Endothelial cell of umbilical vein (primary cell): ENCODE data around the gene HEXIM2. TPM values are rescaled to one million over a fixed set of nuclear protein-coding genes. Genes with fewer than 3 reads are reported as not detected.

Experiments
- BruUV-seq: library from RNA; stranded (reverse); fragments of 400-500 nt; replicated peaks from 2 replicates; lab custom pipeline; 2021; lab: Mats Ljungman, UMichigan
- CTCF ChIA-PET: fragments of 300-600, 350-600 bp; sonication (Branson Sonifier 250); formaldehyde crosslinking; loops from one replicate; lab custom pipeline; 2021; ENCODE audit warnings: antibody characterized with exemption, inconsistent platforms; lab: Charles Lee
- POLR2A ChIA-PET: fragments of 300-600, 350-600 bp; sonication (Branson Sonifier 250); formaldehyde crosslinking; loops from one replicate; lab custom pipeline; 2021; ENCODE audit warnings: antibody characterized with exemption, inconsistent platforms; lab: Charles Lee
- DNase-seq: peaks from one replicate; pipeline ENCODE4 v3.0.0-alpha.2; 2011; ENCODE audit warnings: low read depth, low spot score
- FAIRE-seq: peaks from 2 replicates; lab custom pipeline; 2011; peaks lifted over from hg19 to GRCh38; lab: Jason Lieb, UNC
- H2AFZ ChIP-seq: 2 replicates; pipeline ENCODE4 v1.6.0; 2012; ENCODE audit warnings: low read depth, low read length, control low read depth, inconsistent platforms
- H3K27ac ChIP-seq: 2 replicates; pipeline ENCODE4 v1.5.1; 2011; ENCODE audit warnings: low read depth, mild to moderate bottlenecking, control low read depth, low read length, moderate library complexity; ENCODE audit not compliant: insufficient read depth
- H3K27me3 ChIP-seq, 2 experiments: 2 replicates each; pipeline versions ENCODE4 v1.6.0 to v1.6.1; 2011; ENCODE audit warnings: low read length in 2 of 2, mixed read lengths in 1 of 2; ENCODE audit not compliant: control insufficient read depth in 2 of 2, insufficient read depth in 2 of 2
- H3K36me3 ChIP-seq, 2 experiments: 2 replicates in 1 of 2; 3 replicates in 1 of 2; pipeline ENCODE4 v1.5.1; 2011; ENCODE audit warnings: low read length in 2 of 2, mild to moderate bottlenecking in 1 of 2, moderate library complexity in 1 of 2; ENCODE audit not compliant: control insufficient read depth in 2 of 2, insufficient read depth in 2 of 2; ENCODE audit errors: extremely low read depth in 1 of 2
- H3K4me1 ChIP-seq: 3 replicates; pipeline ENCODE4 v1.5.1; 2011; ENCODE audit warnings: mild to moderate bottlenecking, low read length; ENCODE audit not compliant: control insufficient read depth, insufficient read depth; ENCODE audit errors: extremely low read depth
- H3K4me2 ChIP-seq: 2 replicates; pipeline ENCODE4 v1.6.1; 2011; ENCODE audit warnings: low read length, control low read depth, mixed read lengths; ENCODE audit not compliant: insufficient read depth
- H3K4me3 ChIP-seq, 3 experiments: fragments of 200-600 bp in 1 of 3; sonication (generic), shearing (Covaris generic) in 1 of 3; replicated peaks in 1 of 3; 2 replicates each; pipeline ENCODE4 v1.5.1; 2011 to 2016; ENCODE audit warnings: control low read depth in 3 of 3, low read length in 3 of 3, mild to moderate bottlenecking in 2 of 3, inconsistent platforms in 1 of 3, low read depth in 1 of 3, moderate library complexity in 1 of 3; ENCODE audit not compliant: insufficient read depth in 1 of 3
- H3K79me2 ChIP-seq: 2 replicates; pipeline ENCODE4 v1.6.0; 2012; ENCODE audit warnings: low read length, inconsistent platforms; ENCODE audit not compliant: control insufficient read depth, insufficient read depth
- H3K9ac ChIP-seq: replicated peaks from 2 replicates; pipeline ENCODE3; 2011; ENCODE audit warnings: low read length, control low read depth; ENCODE audit not compliant: insufficient read depth; ENCODE audit errors: extremely low read depth
- H3K9me1 ChIP-seq: replicated peaks from 3 replicates; pipeline ENCODE4 v1.6.0; 2011; ENCODE audit warnings: mild to moderate bottlenecking, low read length; ENCODE audit not compliant: control insufficient read depth, insufficient read depth; ENCODE audit errors: extremely low read depth
- H3K9me3 ChIP-seq: replicated peaks from 2 replicates; pipeline ENCODE4 v1.5.1; 2012; ENCODE audit warnings: low read length, inconsistent platforms; ENCODE audit not compliant: control insufficient read depth, insufficient read depth
- H4K20me1 ChIP-seq: replicated peaks from 2 replicates; pipeline ENCODE3; 2011; ENCODE audit warnings: mild to moderate bottlenecking, low read length; ENCODE audit not compliant: control insufficient read depth, insufficient read depth; ENCODE audit errors: extremely low read depth
- EZH2 ChIP-seq: IDR thresholded peaks from 2 replicates; pipeline ENCODE4 v1.6.1; 2012; ENCODE audit warnings: borderline replicate concordance, low read depth, mild to moderate bottlenecking, moderate library complexity, low read length, inconsistent platforms; ENCODE audit not compliant: severe bottlenecking
- FOS ChIP-seq: IDR thresholded peaks from 2 replicates; pipeline ENCODE4 v1.6.1; 2011; ENCODE audit warnings: mild to moderate bottlenecking, low read length, moderate library complexity, borderline replicate concordance; ENCODE audit not compliant: insufficient read depth
- GATA2 ChIP-seq: IDR thresholded peaks from 2 replicates; pipeline ENCODE4 v1.7.0; 2011; ENCODE audit warnings: low read depth, mild to moderate bottlenecking, moderate library complexity, mixed read lengths, low read length; ENCODE audit not compliant: insufficient read length, insufficient read depth
- JUN ChIP-seq: IDR thresholded peaks from 2 replicates; pipeline ENCODE4 v1.6.1; 2011; ENCODE audit warnings: borderline replicate concordance, low read depth; ENCODE audit not compliant: insufficient read length, insufficient read depth
- MYC ChIP-seq: IDR thresholded peaks from one replicate; pipeline ENCODE4 v1.6.1; 2011; ENCODE audit warnings: mild to moderate bottlenecking, low read depth, low read length
- POLR2A ChIP-seq: IDR thresholded peaks from 2 replicates; pipeline ENCODE4 v1.6.1; 2012; ENCODE audit warnings: low read depth, mild to moderate bottlenecking, control low read depth, low read length
- POLR2AphosphoS5 ChIP-seq: IDR thresholded peaks from 2 replicates; pipeline ENCODE4 v1.6.1; 2012; ENCODE audit warnings: low read depth, mild to moderate bottlenecking, control low read depth, low read length, moderate library complexity; ENCODE audit not compliant: insufficient read depth
- dilution Hi-C: fragments of 300-500 bp; cut with MboI; formaldehyde crosslinking; loops from one replicate; pipeline ENCODE4 v1.15.0; 2019; ENCODE audit warnings: low sequenced_read_pairs; ENCODE audit not compliant: extremely low pct_ligation_motif_present
- intact Hi-C: fragments of 100-400 bp; cut with micrococcal nuclease; formaldehyde crosslinking; loops from one replicate; pipeline ENCODE4 v1.10.0; 2022
- polyA plus RNA-seq, 4 experiments: library from polyadenylated mRNA; depleted of rRNA in 3 of 4; stranded (reverse) in 3 of 4; unstranded in 1 of 4; fragments of >200 nt; gene quantifications; 2 replicates each; pipeline versions ENCODE4 v1.2.1 to v1.2.3, GENCODE V29; 2011 to 2012; ENCODE audit warnings: missing spikeins in 1 of 4
- total RNA-seq: library from RNA; stranded (reverse); gene quantifications from 2 replicates; pipeline ENCODE4 v1.2.3, GENCODE V29; 2021
- TF ChIP-seq, protein P1 (sequence below), 2 donors: IDR thresholded peaks; 1 replicate in 1 of 2; 2 replicates in 1 of 2; pipeline ENCODE4 v1.5.1; 2011; ENCODE audit warnings: low read length in 2 of 2, mild to moderate bottlenecking in 2 of 2, moderate library complexity in 2 of 2, control low read depth in 1 of 2, inconsistent platforms in 1 of 2, low read depth in 1 of 2; ENCODE audit not compliant: insufficient read depth in 1 of 2; ENCODE audit errors: extremely low read depth in 1 of 2
- TF ChIP-seq, protein P2 (sequence below): IDR thresholded peaks from 2 replicates; pipeline ENCODE4 v1.6.1; 2011; ENCODE audit not compliant: insufficient read depth, insufficient read length

The HEXIM2 gene
- total and polyA plus RNA-seq, 2 donors (not counting 3 experiments of a cell fraction or from before 2014, with no cell fraction given) = 2.9 to 3.8 TPM

DNA sequence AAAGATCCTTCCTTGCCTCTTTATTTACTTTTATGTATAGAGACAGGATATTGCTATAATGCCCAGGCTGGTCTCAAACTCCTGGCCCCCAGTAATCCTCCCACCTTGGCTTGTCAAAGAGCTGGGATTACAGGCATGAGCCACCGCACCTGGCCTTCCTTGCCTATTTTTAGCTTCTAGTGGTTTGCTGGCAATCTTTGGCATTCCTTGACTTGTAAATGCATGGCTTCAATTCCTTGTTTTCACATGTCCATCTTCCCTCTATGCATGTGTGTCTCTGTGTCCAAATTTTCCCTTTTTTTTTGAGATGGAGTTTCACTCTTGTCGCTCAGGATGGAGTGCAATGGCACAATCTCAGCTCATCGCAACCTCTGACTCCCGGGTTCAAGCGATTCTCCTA is 22.5 kb downstream of the HEXIM2 start:
- FAIRE-seq (no peak), DNase-seq (no peak)
- H3K4me2 ChIP-seq = no peak overlapping the region
- BruUV-seq = no TSS peak
- H3K27ac ChIP-seq = no peak overlapping the region
- no peaks in the 10 kb centered on the region for H3K4me1 ChIP-seq
- no peak overlapping the region for H3K9ac ChIP-seq
- intact Hi-C loops (no loop called here), dilution Hi-C loops (no loop called here)
- no peaks in the 10 kb centered on the region for H4K20me1 ChIP-seq
- H3K9me3 ChIP-seq = no peaks in the 10 kb centered on the region
- ChIA-PET POLR2A (interaction anchor here (0.7 kb wide), 1 partner anchor 35 kb away, joined by 3 read pairs; no protein-coding TSS in a partner anchor), CTCF (interaction anchor here (1.0 to 4.0 kb wide), 5 partner anchors 8 to 49 kb away, joined by 3 to 15 read pairs (median 5); partner anchors contain the start of gene ACBD4)
- no peaks in the 10 kb centered on the region for H3K79me2 ChIP-seq
- H3K36me3 ChIP-seq = no peaks in the 10 kb centered on the region
- no peak overlapping the region for H3K4me3 ChIP-seq
- no peaks in the 10 kb centered on the region for H3K27me3 ChIP-seq
- H3K9me1 ChIP-seq = no peaks in the 10 kb centered on the region
- no peak overlapping the region for H2AFZ ChIP-seq
- no peak for TF ChIP-seq MYC
- no peak for TF ChIP-seq GATA2
- no peak for TF ChIP-seq FOS
- no peak for TF ChIP-seq JUN
- TF ChIP-seq POLR2A = no peak
- TF ChIP-seq, protein P1, sequence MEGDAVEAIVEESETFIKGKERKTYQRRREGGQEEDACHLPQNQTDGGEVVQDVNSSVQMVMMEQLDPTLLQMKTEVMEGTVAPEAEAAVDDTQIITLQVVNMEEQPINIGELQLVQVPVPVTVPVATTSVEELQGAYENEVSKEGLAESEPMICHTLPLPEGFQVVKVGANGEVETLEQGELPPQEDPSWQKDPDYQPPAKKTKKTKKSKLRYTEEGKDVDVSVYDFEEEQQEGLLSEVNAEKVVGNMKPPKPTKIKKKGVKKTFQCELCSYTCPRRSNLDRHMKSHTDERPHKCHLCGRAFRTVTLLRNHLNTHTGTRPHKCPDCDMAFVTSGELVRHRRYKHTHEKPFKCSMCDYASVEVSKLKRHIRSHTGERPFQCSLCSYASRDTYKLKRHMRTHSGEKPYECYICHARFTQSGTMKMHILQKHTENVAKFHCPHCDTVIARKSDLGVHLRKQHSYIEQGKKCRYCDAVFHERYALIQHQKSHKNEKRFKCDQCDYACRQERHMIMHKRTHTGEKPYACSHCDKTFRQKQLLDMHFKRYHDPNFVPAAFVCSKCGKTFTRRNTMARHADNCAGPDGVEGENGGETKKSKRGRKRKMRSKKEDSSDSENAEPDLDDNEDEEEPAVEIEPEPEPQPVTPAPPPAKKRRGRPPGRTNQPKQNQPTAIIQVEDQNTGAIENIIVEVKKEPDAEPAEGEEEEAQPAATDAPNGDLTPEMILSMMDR (IDR thresholded peaks at IDR 0.05; ENCODE audit: extremely low read depth in 1 of 2, insufficient read depth in 1 of 2, low read depth in 1 of 2, low read length in 2 of 2) = no peak
- TF ChIP-seq EZH2 = no peak
- TF ChIP-seq POLR2AphosphoS5 = no peak
- TF ChIP-seq, protein P2, sequence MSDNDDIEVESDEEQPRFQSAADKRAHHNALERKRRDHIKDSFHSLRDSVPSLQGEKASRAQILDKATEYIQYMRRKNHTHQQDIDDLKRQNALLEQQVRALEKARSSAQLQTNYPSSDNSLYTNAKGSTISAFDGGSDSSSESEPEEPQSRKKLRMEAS = no peak
